Breast epithelium (tissue), 3 donors: Measurements from ENCODE around the gene CELF5.

Experiments used
- POLR2A ChIP-seq: fragments of 450-650 bp; IDR thresholded peaks from one replicate; pipeline ENCODE4 v1.6.1; 2016; ENCODE audit warnings: antibody characterized with exemption, mild to moderate bottlenecking, moderate library complexity
- POLR2AphosphoS5 ChIP-seq, 3 donors: sonication (generic); formaldehyde crosslinking; IDR thresholded peaks; one replicate each; pipeline ENCODE4 v1.6.1; 2017; ENCODE audit warnings: antibody characterized with exemption in 3 of 3
- TF ChIP-seq, protein P1 (sequence below), 3 donors: fragments of 450-650 bp; IDR thresholded peaks; one replicate each; pipeline ENCODE4 v1.5.1; 2016 to 2017; ENCODE audit warnings: antibody characterized with exemption in 3 of 3, mild to moderate bottlenecking in 3 of 3, moderate library complexity in 3 of 3

DNA sequence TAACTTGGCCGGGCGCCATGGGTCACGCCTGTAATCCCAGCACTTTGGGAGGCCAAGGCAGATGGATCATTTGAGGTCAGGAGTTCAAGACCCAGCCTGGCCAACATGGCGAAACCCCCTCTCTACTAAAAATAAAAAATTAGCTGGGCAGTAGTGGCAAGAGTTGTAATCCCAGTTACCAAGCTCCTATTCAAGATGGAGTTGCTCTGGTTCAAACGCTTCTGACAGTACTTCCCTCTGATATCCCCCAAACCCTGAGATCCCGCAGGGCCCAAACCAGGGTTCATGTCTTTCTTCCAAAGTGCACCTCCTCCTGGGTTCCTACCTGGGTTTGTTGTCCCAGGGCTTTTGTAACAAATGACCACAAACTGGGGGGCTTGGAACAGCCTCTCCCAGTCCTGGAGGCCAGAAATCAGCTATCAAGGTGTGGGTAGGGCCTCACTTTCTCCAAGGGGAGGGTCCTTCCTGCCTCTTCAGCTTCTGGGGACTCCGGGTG lies 13.7 kb downstream of the CELF5 start:
- TF ChIP-seq, protein P1, sequence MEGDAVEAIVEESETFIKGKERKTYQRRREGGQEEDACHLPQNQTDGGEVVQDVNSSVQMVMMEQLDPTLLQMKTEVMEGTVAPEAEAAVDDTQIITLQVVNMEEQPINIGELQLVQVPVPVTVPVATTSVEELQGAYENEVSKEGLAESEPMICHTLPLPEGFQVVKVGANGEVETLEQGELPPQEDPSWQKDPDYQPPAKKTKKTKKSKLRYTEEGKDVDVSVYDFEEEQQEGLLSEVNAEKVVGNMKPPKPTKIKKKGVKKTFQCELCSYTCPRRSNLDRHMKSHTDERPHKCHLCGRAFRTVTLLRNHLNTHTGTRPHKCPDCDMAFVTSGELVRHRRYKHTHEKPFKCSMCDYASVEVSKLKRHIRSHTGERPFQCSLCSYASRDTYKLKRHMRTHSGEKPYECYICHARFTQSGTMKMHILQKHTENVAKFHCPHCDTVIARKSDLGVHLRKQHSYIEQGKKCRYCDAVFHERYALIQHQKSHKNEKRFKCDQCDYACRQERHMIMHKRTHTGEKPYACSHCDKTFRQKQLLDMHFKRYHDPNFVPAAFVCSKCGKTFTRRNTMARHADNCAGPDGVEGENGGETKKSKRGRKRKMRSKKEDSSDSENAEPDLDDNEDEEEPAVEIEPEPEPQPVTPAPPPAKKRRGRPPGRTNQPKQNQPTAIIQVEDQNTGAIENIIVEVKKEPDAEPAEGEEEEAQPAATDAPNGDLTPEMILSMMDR (IDR thresholded peaks at IDR 0.05) = no peak
- TF ChIP-seq POLR2AphosphoS5 (IDR thresholded peaks at IDR 0.05) (no peak), POLR2A (no peak)
